HEK293 (cell line): ENCODE results near the gene SLC38A10.

Experiments
- CTCF ChIA-PET: fragments of 350-600 bp; formaldehyde crosslinking; extraction: SDS; loops from one replicate; lab custom pipeline; 2021; ENCODE audit warnings: antibody characterized with exemption; lab: Yijun Ruan, JAX
- POLR2A ChIA-PET: fragments of 300-600 bp; formaldehyde crosslinking; extraction: SDS; loops from one replicate; lab custom pipeline; 2020; ENCODE audit warnings: antibody characterized with exemption, inconsistent platforms; lab: Yijun Ruan, JAX
- H3K27ac ChIP-seq: fragments of 200-500 bp; sonication (Bioruptor generic); 2 replicates; pipeline ENCODE4 v1.5.1; 2014; ENCODE audit warnings: low read depth, low read length, control low read depth, inconsistent platforms; ENCODE audit errors: extremely low read depth
- H3K36me3 ChIP-seq, 2 experiments: fragments of 200-500 bp in 1 of 2; sonication (Bioruptor generic) in 1 of 2; 1 replicate in 1 of 2; 2 replicates in 1 of 2; pipeline ENCODE4 v1.5.1; 2014 to 2017; ENCODE audit warnings: inconsistent platforms in 2 of 2, low read length in 2 of 2; ENCODE audit not compliant: control insufficient read depth in 2 of 2, insufficient read depth in 1 of 2
- H3K4me1 ChIP-seq: fragments of 200-500 bp; sonication (Bioruptor generic); 2 replicates; pipeline ENCODE4 v1.5.1; 2014; ENCODE audit warnings: mild to moderate bottlenecking, low read length, inconsistent platforms; ENCODE audit not compliant: control insufficient read depth, insufficient read depth
- H3K4me3 ChIP-seq: 2 replicates; pipeline ENCODE4 v1.5.1; 2011; ENCODE audit warnings: low read depth, mild to moderate bottlenecking, control low read depth, low read length, moderate library complexity
- H3K9me3 ChIP-seq: fragments of 200-500 bp; sonication (Bioruptor generic); 2 replicates; pipeline ENCODE4 v1.5.1; 2014; ENCODE audit warnings: low read depth, low read length, inconsistent platforms; ENCODE audit not compliant: control insufficient read depth, insufficient read depth
- FEZF1 ChIP-seq: fragments of 450-650 bp; formaldehyde crosslinking; IDR thresholded peaks from 2 replicates; pipeline ENCODE4 v1.5.1; 2016; ENCODE audit warnings: missing biosample characterization, missing genetic modification characterization
- GLI4 ChIP-seq: fragments of 450-650 bp; formaldehyde crosslinking; IDR thresholded peaks from 2 replicates; pipeline ENCODE4 v1.5.1; 2016; ENCODE audit warnings: missing biosample characterization, missing genetic modification characterization
- PRDM4 ChIP-seq: fragments of 450-650 bp; formaldehyde crosslinking; IDR thresholded peaks from 2 replicates; pipeline ENCODE4 v1.5.1; 2017; ENCODE audit warnings: missing biosample characterization, missing genetic modification characterization
- ZNF146 ChIP-seq: fragments of 450-650 bp; formaldehyde crosslinking; IDR thresholded peaks from 2 replicates; pipeline ENCODE4 v1.5.1; 2016; ENCODE audit warnings: missing biosample characterization, missing genetic modification characterization
- ZNF16 ChIP-seq: fragments of 450-650 bp; formaldehyde crosslinking; IDR thresholded peaks from 2 replicates; pipeline ENCODE4 v1.5.1; 2016; ENCODE audit warnings: low read depth, missing biosample characterization, missing genetic modification characterization
- ZNF19 ChIP-seq: fragments of 450-650 bp; formaldehyde crosslinking; IDR thresholded peaks from 2 replicates; pipeline ENCODE4; 2016; ENCODE audit warnings: missing biosample characterization, missing genetic modification characterization, low read depth
- ZNF223 ChIP-seq: fragments of 450-650 bp; formaldehyde crosslinking; IDR thresholded peaks from 2 replicates; pipeline ENCODE4 v1.5.1; 2016; ENCODE audit warnings: missing biosample characterization, missing genetic modification characterization
- ZNF292 ChIP-seq: fragments of 450-650 bp; formaldehyde crosslinking; IDR thresholded peaks from 2 replicates; pipeline ENCODE4 v1.5.1; 2016; ENCODE audit warnings: low read depth, missing biosample characterization, missing genetic modification characterization, borderline replicate concordance
- ZNF514 ChIP-seq: fragments of 450-650 bp; formaldehyde crosslinking; IDR thresholded peaks from 2 replicates; pipeline ENCODE4 v1.5.1; 2016; ENCODE audit warnings: missing biosample characterization, missing genetic modification characterization
- ZNF518A ChIP-seq: fragments of 450-650 bp; formaldehyde crosslinking; conservative IDR thresholded peaks from 2 replicates; pipeline ENCODE4 v1.5.1; 2016; ENCODE audit warnings: low read depth, missing biosample characterization, missing genetic modification characterization
- ZNF521 ChIP-seq: fragments of 450-650 bp; formaldehyde crosslinking; IDR thresholded peaks from 2 replicates; pipeline ENCODE4 v1.5.1; 2017; ENCODE audit warnings: missing biosample characterization, mild to moderate bottlenecking, missing genetic modification characterization
- ZNF548 ChIP-seq: fragments of 450-650 bp; formaldehyde crosslinking; IDR thresholded peaks from 2 replicates; pipeline ENCODE4 v1.5.1; 2016; ENCODE audit warnings: missing biosample characterization, missing genetic modification characterization
- ZNF561 ChIP-seq: fragments of 450-650 bp; IDR thresholded peaks from 2 replicates; pipeline ENCODE4 v1.5.1; 2018; ENCODE audit warnings: missing biosample characterization, missing genetic modification characterization, borderline replicate concordance
- ZNF610 ChIP-seq: fragments of 450-650 bp; formaldehyde crosslinking; IDR thresholded peaks from 2 replicates; pipeline ENCODE4 v1.5.1; 2016; ENCODE audit warnings: missing biosample characterization, missing genetic modification characterization, borderline replicate concordance
- ZNF626 ChIP-seq: fragments of 450-650 bp; sonication (Bioruptor Pico); formaldehyde crosslinking; IDR thresholded peaks from 2 replicates; pipeline ENCODE4 v1.5.1; 2018; ENCODE audit warnings: missing biosample characterization, missing genetic modification characterization, inconsistent platforms
- ZNF654 ChIP-seq: fragments of 450-650 bp; formaldehyde crosslinking; IDR thresholded peaks from 2 replicates; pipeline ENCODE4 v1.5.1; 2016; ENCODE audit warnings: low read depth, missing biosample characterization, missing genetic modification characterization
- ZNF707 ChIP-seq: fragments of 450-650 bp; formaldehyde crosslinking; IDR thresholded peaks from 2 replicates; pipeline ENCODE4 v1.5.1; 2016; ENCODE audit warnings: missing biosample characterization, missing genetic modification characterization
- TF ChIP-seq, protein P1 (sequence below): fragments of 450-650 bp; formaldehyde crosslinking; IDR thresholded peaks from 2 replicates; pipeline ENCODE4 v1.5.1; 2017; ENCODE audit warnings: missing biosample characterization, missing genetic modification characterization
- TF ChIP-seq, protein P2 (sequence below): fragments of 450-650 bp; formaldehyde crosslinking; IDR thresholded peaks from 2 replicates; pipeline ENCODE4 v1.5.1; 2016; ENCODE audit warnings: missing biosample characterization, missing genetic modification characterization
- TF ChIP-seq, protein P3 (sequence below): fragments of 450-650 bp; formaldehyde crosslinking; IDR thresholded peaks from 2 replicates; pipeline ENCODE4 v1.5.1; 2016; ENCODE audit warnings: missing biosample characterization, missing genetic modification characterization
- TF ChIP-seq, protein P4 (sequence below): fragments of 450-650 bp; formaldehyde crosslinking; IDR thresholded peaks from 2 replicates; pipeline ENCODE4 v1.5.1; 2016; ENCODE audit warnings: missing biosample characterization, missing genetic modification characterization

SLC38A10 gene

DNA sequence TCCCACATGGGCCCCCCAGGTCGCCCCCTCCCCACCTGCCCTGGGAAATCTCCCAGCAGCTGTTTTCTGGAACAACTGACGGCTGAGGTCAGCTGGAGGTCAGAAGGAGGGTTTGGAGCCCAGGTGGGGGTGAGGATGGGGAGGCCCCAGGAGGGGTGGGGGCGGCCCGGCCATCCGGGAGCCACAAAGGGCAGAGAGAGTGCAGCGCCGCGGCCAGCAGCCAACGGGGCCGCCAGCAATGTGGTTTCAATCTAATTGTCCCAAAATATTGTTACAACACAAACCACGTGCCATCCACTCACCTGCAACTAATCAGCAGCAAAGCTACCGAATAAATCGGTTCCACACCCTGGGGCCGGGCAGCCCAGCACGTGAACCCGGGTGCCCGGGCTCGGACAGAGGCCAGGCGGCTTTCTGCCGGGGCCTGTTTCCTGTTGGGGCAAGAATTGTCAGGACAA is 28.3 kb upstream of the SLC38A10 start:
- ChIA-PET CTCF (interaction anchor here (0.8 to 1.4 kb wide), 8 partner anchors 9 to 81 kb away, joined by 3 to 5 read pairs (median 4); no protein-coding TSS in a partner anchor), POLR2A (interaction anchor here (1.6 kb wide), 1 partner anchor 72 kb away, joined by 3 read pairs; the partner anchor contains the start of gene BAHCC1)
- Histone ChIP-seq H3K4me1 (peaks cover under 1% of the 10 kb centered on the region; the same call in 1 of the 2 replicates), H3K36me3 (no peaks in the 10 kb centered on the region), H3K4me3 (no peak overlapping the region), H3K9me3 (no peaks in the 10 kb centered on the region)
- TF ChIP-seq ZNF626 (no peak), ZNF518A (no peak), ZNF514 (no peak), ZNF610 (no peak), ZNF223 (tag by site-specific recombination) (no peak), ZNF19 (tag by site-specific recombination) (no peak), PRDM4 (no peak)
- TF ChIP-seq, protein P1, sequence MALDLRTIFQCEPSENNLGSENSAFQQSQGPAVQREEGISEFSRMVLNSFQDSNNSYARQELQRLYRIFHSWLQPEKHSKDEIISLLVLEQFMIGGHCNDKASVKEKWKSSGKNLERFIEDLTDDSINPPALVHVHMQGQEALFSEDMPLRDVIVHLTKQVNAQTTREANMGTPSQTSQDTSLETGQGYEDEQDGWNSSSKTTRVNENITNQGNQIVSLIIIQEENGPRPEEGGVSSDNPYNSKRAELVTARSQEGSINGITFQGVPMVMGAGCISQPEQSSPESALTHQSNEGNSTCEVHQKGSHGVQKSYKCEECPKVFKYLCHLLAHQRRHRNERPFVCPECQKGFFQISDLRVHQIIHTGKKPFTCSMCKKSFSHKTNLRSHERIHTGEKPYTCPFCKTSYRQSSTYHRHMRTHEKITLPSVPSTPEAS (tag by site-specific recombination) = no peak
- TF ChIP-seq, protein P2, sequence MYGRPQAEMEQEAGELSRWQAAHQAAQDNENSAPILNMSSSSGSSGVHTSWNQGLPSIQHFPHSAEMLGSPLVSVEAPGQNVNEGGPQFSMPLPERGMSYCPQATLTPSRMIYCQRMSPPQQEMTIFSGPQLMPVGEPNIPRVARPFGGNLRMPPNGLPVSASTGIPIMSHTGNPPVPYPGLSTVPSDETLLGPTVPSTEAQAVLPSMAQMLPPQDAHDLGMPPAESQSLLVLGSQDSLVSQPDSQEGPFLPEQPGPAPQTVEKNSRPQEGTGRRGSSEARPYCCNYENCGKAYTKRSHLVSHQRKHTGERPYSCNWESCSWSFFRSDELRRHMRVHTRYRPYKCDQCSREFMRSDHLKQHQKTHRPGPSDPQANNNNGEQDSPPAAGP (tag by site-specific recombination) = no peak
- TF ChIP-seq, all 188 proteins: peak for 0
- no peak overlapping the region for H3K27ac ChIP-seq

GRCh38 chr17:81323083-81323369 is 27.9 kb upstream of the SLC38A10 start:
- H3K9me3 ChIP-seq = no peaks in the 10 kb centered on the region
- H3K36me3 ChIP-seq = no peaks in the 10 kb centered on the region
- ChIA-PET POLR2A (interaction anchor here (0.8 to 1.6 kb wide), 2 partner anchors 72 to 96 kb away, joined by 3 read pairs; partner anchors contain the start of gene BAHCC1), CTCF (interaction anchor here (0.8 to 1.4 kb wide), 10 partner anchors 9 to 117 kb away, joined by 3 to 5 read pairs (median 3); no protein-coding TSS in a partner anchor)
- no peak overlapping the region for H3K27ac ChIP-seq
- no peak overlapping the region for H3K4me3 ChIP-seq
- no peaks in the 10 kb centered on the region for H3K4me1 ChIP-seq
- no peak for TF ChIP-seq ZNF654 (tag by site-specific recombination)
- no peak for TF ChIP-seq ZNF707 (tag by site-specific recombination)
- TF ChIP-seq ZNF16 (tag by site-specific recombination) = no peak
- TF ChIP-seq ZNF521 (tag by site-specific recombination) = no peak
- TF ChIP-seq ZNF561 (tag by site-specific recombination) = no peak
- TF ChIP-seq ZNF548 = no peak
- TF ChIP-seq GLI4 (tag by site-specific recombination) = no peak
- TF ChIP-seq ZNF292 = no peak
- no peak for TF ChIP-seq ZNF146
- TF ChIP-seq, protein P3, sequence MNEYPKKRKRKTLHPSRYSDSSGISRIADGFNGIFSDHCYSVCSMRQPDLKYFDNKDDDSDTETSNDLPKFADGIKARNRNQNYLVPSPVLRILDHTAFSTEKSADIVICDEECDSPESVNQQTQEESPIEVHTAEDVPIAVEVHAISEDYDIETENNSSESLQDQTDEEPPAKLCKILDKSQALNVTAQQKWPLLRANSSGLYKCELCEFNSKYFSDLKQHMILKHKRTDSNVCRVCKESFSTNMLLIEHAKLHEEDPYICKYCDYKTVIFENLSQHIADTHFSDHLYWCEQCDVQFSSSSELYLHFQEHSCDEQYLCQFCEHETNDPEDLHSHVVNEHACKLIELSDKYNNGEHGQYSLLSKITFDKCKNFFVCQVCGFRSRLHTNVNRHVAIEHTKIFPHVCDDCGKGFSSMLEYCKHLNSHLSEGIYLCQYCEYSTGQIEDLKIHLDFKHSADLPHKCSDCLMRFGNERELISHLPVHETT = no peak
- TF ChIP-seq, protein P4, sequence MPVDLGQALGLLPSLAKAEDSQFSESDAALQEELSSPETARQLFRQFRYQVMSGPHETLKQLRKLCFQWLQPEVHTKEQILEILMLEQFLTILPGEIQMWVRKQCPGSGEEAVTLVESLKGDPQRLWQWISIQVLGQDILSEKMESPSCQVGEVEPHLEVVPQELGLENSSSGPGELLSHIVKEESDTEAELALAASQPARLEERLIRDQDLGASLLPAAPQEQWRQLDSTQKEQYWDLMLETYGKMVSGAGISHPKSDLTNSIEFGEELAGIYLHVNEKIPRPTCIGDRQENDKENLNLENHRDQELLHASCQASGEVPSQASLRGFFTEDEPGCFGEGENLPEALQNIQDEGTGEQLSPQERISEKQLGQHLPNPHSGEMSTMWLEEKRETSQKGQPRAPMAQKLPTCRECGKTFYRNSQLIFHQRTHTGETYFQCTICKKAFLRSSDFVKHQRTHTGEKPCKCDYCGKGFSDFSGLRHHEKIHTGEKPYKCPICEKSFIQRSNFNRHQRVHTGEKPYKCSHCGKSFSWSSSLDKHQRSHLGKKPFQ (tag by site-specific recombination) = no peak
- TF ChIP-seq FEZF1 = no peak
